Measurements from ENCODE around the gene RNASEH2C. TPM values are rescaled to one million over a fixed set of nuclear protein-coding genes. Genes with fewer than 3 reads are reported as not detected.
A peak's percentile ranks its signal among the peaks of the same experiment; 100 is the strongest.
"Not testable (repeated sequence)": the region's sequence is repeated elsewhere in the genome, so short reads cannot be mapped to it uniquely, and the experiment has no call there.

Gene RNASEH2C
- total RNA-seq, 1 donor = 77.8 TPM

DNA sequence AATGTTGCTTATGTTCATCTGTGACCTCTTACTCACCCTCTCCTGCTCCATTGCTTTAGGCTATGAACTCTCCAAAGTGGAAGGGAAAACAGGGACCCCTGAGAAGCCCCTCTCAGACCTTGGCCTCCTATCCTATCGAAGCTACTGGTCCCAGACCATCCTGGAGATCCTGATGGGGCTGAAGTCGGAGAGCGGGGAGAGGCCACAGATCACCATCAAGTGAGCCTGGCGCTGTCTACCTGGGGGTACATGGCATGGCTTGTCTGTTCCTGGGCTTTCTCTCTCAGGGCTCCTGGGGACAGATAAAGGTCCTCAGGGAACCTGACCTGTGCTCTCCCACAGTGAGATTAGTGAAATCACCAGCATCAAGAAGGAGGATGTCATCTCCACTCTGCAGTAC lies 2.1 kb downstream of the RNASEH2C start:
- DNase-seq (ENCODE audit: low read depth in 2 of 3, low spot score in 2 of 3) = no peak

GRCh38 chr11:65717906-65718305 lies 2.7 kb downstream of the RNASEH2C start:
- DNase-seq (ENCODE audit: low read depth in 2 of 3, low spot score in 2 of 3) = no peak

DNA sequence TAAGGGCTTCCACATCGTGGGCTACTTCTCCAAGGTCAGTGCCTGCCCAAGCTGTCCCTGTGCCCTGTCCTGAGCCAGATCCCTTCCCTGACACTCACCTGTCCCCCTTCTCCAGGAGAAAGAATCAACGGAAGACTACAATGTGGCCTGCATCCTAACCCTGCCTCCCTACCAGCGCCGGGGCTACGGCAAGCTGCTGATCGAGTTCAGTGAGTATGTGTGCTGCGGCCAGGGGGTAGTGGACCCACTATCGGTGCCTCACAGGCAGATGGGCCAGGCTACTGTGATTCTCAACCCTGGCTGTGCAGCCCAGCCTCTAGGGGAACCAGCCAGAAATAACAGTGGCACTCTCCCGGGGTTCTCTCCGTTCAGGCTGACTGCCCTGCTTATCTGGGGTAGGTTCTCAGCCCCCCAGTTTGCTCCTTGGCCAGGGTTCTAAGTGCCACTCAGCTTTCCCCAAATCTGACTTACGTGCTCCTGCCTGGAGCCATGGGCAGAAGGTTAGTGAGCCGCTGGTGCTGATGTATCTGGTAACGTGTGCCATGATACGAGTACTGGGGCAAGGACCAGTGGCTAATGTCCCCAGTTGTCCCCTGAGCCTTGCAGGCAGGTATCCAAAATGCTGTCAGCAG lies 3.7 kb downstream of the RNASEH2C start:
- DNase-seq (ENCODE audit: low read depth in 2 of 3, low spot score in 2 of 3) = no peak

DNA sequence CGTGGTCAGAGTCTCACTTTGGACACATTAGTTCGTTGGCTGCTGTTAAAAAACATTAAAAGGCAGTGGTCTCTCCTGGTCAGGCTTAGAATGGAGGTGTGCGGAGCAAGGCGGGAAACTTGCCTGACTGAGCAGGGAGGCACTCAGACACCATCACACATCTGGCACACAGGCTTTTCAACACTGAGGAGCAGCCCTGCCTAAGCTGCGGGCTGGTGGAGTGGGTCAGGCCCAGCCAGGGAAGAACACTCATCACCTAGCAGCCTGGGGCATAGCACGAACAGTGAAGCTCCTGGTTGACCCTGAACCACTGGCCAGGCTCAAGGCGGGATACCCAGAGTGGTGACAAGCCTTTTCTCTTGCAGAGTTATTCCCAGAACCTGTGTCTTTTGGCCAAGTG lies 4.3 kb downstream of the RNASEH2C start:
- DNase-seq (ENCODE audit: low read depth in 2 of 3, low spot score in 2 of 3) = no peak

- DNase-seq (ENCODE audit: low read depth in 2 of 3, low spot score in 2 of 3) = no peak
Measured at GRCh38 chr11:65714433-65714832, 6.2 kb downstream of the RNASEH2C start.

DNA sequence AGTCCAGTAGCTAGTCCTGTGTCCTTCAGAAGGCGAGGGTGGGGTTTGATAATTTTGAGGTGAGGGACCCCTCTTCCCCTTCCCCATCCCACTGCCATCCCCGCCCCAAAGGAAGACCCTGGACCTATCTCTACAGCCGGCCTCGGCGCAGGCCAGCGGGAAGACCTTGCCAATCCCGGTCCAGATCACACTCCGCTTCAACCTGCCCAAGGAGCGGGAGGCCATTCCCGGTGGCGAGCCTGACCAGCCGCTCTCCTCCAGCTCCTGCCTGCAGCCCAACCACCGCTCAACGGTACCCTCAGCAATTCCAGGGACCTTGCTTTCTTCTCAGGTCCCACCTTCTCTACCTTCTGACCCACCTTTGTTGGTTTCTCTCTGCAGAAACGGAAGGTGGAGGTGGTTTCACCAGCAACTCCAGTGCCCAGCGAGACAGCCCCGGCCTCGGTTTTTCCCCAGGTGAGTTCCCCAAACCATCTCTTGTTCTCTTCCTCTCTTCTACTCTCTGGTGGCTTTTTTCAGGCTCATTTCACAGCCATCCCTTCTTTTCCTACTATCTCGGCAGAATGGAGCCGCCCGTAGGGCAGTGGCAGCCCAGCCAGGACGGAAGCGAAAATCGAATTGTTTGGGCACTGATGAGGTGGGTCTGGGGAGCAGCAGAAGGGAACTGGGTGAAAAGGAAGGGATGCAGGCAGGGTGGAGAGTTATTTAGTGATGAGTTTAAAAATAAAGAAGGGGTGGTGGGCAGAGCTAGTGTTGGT lies 7.2 kb downstream of the RNASEH2C start:
- DNase-seq (ENCODE audit: low read depth in 2 of 3, low spot score in 2 of 3) = no peak

DNA sequence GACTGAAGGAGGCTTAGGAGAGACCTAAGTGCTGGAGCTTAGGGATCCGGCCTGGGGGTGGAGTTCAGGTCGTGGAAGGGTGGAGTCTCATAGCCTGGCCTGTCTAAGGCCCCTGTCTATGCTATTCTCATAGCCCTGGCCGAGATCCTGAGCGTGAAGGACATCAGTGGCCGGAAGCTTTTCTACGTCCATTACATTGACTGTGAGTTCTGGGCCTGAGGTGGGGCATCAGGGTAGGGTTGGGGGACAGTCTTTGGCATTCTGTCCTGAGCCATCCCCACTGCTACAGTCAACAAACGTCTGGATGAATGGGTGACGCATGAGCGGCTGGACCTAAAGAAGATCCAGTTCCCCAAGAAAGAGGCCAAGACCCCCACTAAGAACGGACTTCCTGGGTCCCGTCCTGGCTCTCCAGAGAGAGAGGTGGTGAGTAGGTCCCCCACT lies 7.9 kb downstream of the RNASEH2C start:
- no peak for DNase-seq (ENCODE audit: low read depth in 2 of 3, low spot score in 2 of 3)

- DNase-seq (ENCODE audit: low read depth in 2 of 3, low spot score in 2 of 3) = peak; percentile 98 to 99 (median 98)
Measured at GRCh38 chr11:65711785-65712632, 8.6 kb downstream of the RNASEH2C start, which contains the start of gene KAT5. KAT5 (plus strand) TSS chr11:65712252; CDS start chr11:65712268, 16 bp downstream.

DNA sequence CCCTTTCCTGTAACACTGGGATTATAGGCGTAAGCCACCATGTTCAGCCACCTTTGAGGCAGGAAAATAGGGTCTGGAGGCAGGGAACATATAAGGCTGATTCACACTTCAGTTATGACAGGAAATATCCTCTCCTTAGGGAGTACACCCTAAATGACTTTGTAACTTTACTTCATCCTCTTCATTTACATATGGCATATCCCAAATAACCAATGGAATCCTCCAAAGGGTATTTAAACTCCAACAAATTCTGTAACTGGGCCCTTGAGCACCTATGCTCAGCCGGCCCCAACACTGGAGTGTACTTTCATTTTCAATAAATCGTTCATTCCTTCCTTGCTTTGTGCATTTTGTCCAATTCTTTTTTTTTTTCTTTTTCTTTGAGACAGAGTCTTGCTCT lies 10.2 kb downstream of the RNASEH2C start:
- no peak for DNase-seq (ENCODE audit: low read depth in 2 of 3, low spot score in 2 of 3)

- DNase-seq (ENCODE audit: low read depth in 2 of 3, low spot score in 2 of 3) = no peak
Measured at GRCh38 chr11:65709661-65710060, 10.9 kb downstream of the RNASEH2C start.

GRCh38 chr11:65708451-65708850 lies 12.1 kb downstream of the RNASEH2C start:
- DNase-seq (ENCODE audit: low read depth in 2 of 3, low spot score in 2 of 3) = no peak

DNA sequence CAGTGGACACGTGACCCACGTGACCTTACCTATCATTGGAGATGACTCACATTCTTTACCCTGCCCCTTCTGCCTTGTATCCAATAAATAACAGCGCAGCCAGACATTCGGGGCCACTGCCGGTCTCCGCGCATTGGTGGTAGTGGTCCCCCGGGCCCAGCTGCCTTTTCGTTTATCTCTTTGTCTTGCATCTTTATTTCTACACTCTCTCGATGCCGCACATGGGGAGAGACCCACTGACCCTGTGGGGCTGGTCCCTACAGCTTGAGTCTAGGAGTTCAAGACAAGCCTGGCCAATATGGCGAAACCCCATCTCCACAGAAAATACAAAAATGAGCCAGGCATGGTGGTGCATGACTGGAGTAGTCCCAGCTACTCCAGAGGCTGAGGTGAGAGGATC lies 13.6 kb downstream of the RNASEH2C start:
- DNase-seq (ENCODE audit: low read depth in 2 of 3, low spot score in 2 of 3) = not testable (repeated sequence)

GRCh38 chr11:65706303-65706763 lies 14.3 kb downstream of the RNASEH2C start:
- peak in 2 of 3 donors; percentile 58 to 68 for DNase-seq (ENCODE audit: low read depth in 2 of 3, low spot score in 2 of 3)

DNA sequence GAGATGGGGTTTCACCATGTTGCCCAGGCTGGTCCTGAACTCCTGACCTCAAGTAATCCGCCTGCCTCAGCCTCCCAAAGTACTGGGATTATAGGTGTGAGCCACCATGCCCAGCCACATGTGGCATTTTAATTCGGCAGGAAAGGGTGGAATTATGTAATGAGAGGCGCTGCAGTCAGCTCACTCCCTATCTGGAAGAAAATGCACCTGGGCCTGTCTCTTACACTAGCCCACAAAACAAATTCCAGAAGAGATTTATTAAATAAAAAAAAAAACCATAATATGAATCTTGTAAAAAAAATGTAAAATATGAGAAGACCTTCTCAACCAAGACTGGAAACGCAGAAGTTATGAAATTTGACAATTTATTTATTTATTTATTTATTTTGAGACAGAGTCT lies 16.8 kb downstream of the RNASEH2C start:
- DNase-seq (ENCODE audit: low read depth in 2 of 3, low spot score in 2 of 3) = no peak

- DNase-seq (ENCODE audit: low read depth in 2 of 3, low spot score in 2 of 3) = no peak
Measured at GRCh38 chr11:65701686-65702085, 18.9 kb downstream of the RNASEH2C start.

- peak in 1 of 3 donors; percentile 24 for DNase-seq (ENCODE audit: low read depth in 2 of 3, low spot score in 2 of 3)
Measured at GRCh38 chr11:65700399-65700798, 20.2 kb downstream of the RNASEH2C start.

DNA sequence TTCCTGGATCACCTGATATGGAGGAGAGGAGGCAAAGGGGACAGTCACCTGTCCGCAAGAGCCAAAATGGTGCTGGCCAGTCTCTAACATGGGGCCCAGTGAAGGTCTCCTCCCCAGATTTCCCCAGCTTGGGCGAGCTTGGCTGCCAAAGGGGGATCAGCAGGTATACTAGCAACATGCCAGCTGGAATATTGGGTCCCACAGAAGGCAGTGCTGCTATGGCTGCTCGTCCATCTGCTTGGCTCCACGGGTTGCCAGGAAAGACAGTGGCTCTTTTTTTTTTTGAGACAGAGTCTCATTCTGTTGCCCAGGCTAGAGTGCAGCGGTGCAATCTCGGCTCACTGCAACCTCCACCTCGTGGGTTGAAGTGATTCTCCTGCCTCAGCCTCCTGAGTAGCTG lies 21.3 kb downstream of the RNASEH2C start:
- no peak for DNase-seq (ENCODE audit: low read depth in 2 of 3, low spot score in 2 of 3)

GRCh38 chr11:65698205-65698604 lies 22.4 kb downstream of the RNASEH2C start:
- DNase-seq (ENCODE audit: low read depth in 2 of 3, low spot score in 2 of 3) = no peak

GRCh38 chr11:65696802-65697552 lies 23.6 kb downstream of the RNASEH2C start:
- no peak for DNase-seq (ENCODE audit: low read depth in 2 of 3, low spot score in 2 of 3)

GRCh38 chr11:65695459-65696241 lies 24.9 kb downstream of the RNASEH2C start:
- DNase-seq (ENCODE audit: low read depth in 2 of 3, low spot score in 2 of 3) = no peak

Data from hematopoietic multipotent progenitor cell (in vitro differentiated cells).